IPS-NIHi11 (cell line): Measurements from ENCODE around the gene HSPB7.
"Not testable (repeated sequence)": the region's sequence is repeated elsewhere in the genome, so short reads cannot be mapped to it uniquely, and the experiment has no call there.

Source experiments
- DNase-seq: peaks from one replicate; pipeline ENCODE4 v3.0.0; 2012; ENCODE audit warnings: mixed read lengths, low spot score

The HSPB7 gene

DNA sequence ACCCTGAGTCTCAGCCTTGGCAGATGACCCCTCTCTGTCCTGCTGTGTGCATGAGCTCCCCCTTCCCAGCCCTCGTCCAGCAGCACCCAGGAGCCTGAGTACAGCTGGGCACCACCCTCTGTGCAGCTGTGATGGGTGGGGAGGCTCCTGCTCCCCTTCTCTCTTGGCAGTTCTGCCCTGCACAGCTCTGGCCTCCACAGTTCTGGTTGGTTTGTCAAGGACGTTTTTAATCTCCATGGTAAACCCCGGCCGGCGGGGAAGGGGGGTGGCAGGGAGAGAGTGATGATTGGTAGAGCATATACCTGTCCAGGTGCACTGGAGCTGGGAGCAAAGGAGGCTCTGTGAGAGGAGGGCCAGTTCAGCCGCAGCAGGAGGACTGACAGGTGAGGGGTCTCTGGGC lies 3.8 kb upstream of the HSPB7 start, which contains the start of gene CLCNKA:
Gene CLCNKA, plus strand, starts transcription at position 356 of the 400 bp plus-strand sequence. CDS start 584 bp downstream, outside the sequence.
- DNase-seq, result no peak

DNA sequence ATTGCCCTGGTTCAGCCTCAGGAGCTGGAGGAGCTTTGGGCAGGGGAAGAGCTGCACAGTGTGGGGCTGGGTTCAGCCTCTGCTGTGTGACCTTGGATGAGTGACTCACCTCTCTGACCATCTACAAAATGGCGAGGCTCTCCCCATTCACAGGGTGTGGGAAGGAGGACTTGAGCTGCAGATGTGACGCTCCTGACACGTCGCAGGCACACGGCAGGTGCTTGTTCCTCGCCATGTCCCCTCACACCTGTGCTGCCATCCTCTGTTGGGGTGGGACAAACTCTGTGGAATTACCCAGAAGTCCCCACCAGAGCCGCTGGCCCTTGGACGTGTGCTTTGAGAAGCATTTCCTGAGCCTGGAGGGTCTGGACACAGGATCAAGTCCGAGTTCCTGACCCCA lies 3.0 kb upstream of the HSPB7 start:
- DNase-seq, result not testable (repeated sequence)

DNA sequence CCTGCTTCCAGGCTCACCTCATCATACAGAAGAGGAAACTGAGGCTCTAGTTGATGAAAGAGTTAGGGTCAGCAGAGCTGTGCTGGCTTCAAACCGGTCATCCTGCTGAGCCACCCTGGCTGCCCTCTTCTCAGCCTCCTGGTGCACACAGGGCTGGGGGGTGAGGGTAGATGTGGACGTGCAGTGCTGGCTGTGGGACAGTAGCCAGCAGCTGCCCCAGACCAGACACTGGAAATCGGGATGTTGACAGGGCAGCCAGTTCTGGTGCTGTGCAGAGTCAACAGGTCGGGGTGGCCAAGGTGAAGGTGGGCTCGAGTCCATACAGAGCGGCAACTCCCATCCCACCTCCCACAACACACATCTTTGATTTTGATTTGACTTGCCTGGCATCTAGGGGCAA lies 2.5 kb upstream of the HSPB7 start:
- DNase-seq, result no peak

DNA sequence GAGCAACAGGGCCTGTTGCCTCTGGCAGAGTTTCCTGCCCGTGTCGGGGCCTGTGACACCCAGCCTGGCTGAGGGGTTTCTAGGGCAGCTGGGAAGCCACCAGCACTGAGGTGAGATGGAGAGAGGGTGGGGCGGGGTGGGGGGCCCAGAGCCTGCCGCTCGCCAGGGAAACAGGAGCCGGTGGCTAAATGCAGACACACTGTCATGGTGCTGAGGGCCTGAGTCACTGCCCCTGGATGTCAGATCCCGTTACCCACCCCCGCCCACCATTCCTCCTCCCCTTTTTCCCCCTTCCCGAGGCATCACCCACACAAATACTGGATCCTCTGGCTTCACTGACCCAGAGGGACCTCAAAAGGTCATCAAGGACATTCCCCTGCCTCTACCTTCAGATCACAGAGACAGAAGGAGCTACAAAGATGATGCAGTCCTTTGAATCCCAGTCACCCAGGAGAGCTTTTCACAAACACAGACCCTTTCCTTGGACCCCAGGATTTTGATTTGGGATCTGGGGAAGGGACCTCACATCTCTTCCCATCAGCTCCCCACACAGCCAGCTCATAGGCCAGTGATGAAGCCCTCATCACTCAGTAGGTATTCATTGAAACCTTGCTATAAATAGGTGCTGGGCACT lies 1.9 kb upstream of the HSPB7 start:
- DNase-seq, result no peak

DNA sequence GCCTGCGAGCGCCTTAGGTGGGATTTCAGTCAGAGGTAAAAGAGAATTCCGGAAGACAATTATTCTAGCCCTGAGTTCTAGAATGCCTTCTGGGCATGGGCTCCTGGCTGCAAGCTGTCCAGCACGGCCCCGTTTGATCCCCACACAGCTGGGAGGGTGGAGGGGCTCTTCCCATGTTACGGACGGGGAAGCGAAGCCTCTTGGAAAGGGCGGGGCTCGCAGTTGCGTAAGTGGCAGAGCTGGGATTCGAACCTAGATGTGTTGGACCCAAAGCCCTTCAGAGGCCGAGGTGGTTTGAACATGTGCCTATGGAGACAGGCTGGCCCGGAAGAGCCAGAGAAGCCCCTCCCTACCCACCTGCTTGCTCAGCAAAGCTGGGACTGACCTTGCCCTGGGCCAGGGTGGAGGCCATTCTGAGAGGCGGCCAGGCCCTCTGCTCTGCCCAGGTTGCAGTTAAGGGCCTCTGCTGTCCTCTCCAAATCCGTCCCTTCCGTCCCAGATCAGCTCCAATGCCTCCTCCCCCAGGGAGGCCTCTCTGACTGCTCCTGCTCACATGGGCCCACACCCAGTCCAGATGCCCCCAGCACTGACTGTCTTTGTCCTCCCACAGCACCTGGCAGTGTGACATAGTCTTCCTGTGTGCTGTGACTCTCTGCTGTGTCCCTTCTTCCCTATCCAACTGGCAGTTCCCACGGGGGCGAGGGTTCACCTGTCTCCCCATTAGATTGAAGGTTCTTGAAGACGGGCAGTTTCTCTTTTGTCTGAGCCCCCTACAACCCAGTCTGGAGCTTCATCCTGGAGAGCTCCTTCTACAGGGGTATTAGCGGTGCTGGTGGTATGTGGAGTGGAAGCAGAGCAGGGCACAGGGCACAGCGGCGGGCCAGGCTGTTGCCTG lies 1.2 kb upstream of the HSPB7 start:
- DNase-seq, result no peak

DNA sequence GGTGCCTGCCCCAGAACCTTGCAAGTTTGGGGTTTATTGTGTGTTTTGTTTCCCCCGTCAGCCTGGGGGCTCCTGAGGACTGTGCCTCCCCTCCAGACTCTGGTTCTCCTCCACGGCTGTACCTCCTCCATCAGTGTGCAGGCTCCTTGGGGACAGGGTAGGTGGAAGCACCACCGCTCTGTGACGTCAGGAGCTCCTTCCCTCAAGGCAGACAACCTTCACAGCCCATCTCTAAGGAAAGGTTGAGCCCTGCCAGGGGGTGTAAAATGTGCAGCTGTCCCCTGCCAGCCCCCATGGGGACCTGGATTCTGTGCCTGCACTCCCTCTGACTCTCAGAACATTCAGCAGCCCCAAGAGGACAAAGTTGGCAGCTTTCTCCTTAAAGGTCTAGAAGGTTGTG lies 465 bp upstream of the HSPB7 start:
- no peak for DNase-seq

DNA sequence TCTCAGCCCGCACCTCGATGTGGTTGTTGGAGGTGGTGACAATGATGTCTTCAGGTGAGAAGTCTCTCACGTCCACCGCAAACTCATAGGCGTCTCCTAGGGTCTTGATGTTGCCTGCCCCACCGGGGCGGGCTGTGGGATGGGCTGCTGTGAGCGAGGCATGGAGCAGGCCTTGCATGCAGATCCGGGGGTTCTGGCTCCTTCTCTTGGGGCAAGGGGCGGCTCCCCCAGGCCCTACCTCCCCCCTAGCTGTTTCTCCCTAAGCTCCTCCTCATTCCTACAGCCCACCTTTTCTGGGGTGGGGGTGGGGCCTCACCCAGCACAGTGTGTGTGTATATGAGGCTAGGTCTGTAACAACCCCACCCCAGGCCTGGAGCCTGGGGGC lies 775 bp downstream of the HSPB7 start:
- no peak for DNase-seq

DNA sequence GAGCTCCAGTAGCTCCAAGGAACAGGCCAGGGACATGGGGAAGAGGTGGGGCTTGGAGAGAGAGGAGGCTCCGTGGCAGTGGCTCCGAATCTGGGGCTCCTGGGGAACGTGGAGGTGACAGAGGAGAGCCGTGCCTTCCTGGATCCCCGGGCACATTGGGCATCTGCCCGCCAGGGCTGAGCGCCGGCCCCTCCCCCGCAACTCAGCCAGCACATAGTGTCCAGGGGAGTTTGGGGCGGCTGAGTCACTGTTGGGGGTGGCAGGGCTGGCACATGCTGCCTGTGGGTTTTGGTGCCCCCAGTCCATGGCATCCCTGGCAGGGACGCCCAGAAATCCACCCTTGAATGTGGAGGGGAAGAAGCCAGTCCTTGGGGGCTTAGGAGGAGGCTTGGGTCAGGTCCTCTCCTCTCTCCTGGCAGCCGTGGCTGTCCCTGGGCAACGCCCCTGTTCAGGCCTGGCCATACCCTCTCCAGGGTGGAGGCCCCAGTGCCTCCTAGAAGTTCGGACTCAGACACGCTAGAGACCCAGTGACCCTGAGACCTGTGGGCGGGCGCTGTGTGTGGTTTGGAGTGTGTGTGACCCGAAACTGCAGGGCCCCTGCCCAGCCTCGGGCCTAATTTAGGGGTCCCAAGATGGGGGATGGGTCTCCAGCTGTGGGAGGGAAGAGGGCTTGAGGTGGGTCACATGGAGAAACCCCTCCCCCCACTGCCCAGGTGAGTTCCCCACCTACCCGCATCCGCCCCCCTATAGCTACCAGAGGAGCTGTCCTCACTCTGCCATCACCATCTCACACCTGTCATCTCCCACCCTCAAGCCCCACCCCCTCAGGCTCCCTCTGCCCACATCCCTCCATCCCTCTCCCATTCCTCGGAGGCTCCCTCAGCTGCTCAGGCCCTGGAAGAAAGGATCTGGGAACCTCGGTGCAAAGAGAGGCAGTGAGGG lies 1.6 kb downstream of the HSPB7 start:
- DNase-seq, result no peak

DNA sequence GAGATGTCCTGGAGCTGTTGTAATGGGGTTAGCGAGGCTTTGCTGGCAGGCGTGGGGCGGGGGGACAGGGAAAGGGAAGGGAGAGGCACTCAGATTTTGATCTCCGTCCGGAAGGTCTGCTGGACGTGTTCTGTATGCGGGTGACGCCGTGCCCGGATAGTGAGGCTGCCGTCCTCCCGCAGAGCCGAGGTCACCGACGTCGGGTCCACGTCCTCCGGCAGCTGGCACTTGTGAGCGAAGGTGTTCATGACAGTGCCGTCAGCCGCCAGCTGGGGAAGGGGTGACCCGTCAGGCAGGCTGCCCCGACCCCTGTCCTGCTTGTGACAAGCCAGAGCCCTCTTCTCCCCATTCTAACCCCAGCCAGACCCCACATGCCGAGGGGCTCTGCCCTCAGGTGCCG lies 2.4 kb downstream of the HSPB7 start:
- DNase-seq, result no peak

DNA sequence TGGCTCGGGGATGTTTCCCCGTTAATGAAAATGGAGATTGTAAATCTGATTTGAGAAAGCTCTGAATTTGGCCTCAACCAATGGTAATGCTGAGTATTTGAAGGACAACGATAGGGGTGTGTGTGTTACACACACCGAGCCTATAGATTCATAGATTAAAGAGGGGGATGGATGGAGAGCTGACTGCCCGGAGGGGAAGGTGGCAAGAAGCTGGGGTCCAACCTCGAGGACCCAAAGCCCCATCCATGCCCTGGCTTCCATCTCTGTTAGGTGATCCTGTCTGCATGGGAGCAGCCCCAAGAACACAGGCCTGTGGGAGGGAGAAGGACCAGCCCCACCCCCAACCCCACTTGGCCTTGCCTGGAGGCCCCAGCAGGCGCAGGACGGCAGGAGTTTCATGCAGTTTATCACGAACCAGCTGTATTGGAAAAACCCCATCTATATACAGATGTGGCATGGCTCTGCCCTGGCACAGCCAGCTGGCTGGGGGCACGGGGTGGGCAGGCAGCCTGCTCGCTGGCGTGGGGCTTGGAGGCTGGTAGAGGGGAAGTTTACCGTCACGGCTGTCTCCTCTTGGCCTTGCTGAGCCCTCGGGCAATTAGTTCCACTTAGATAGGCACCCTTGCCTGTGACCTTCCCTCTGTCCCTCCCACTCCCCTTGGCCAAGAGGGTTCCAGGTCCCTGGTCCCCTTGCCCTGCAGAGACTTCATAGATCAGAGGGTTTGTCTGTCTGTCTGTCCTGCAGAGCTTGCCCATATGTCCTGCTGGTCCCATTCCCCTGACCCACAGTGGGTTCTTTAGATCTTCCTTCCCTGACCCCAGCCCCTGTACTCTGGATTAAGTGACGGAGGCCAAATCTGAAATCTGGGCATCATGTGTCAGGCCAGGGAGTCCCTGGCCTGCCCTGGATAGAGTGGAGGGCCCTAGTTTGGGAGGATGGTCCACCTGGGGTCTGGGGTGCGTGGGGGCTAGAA lies 3.0 kb downstream of the HSPB7 start:
- DNase-seq, result no peak

DNA sequence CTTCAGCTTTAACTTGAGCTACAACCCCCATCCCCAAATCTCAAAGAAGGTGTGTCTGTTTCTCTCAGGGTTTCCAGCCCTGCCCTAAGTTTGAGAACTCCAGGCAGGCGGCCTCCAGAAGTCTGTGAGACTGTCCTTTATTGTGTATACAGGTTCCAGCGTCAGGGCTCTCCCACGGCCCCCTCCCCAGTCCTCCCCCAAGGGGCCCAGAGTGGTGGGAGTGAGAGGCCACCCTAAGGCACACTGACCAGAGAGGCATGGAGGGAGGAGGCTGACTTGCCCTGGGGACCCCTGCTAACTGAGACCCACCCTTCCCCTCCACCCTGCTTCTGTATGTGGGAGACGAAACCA lies 4.0 kb downstream of the HSPB7 start:
- no peak for DNase-seq

DNA sequence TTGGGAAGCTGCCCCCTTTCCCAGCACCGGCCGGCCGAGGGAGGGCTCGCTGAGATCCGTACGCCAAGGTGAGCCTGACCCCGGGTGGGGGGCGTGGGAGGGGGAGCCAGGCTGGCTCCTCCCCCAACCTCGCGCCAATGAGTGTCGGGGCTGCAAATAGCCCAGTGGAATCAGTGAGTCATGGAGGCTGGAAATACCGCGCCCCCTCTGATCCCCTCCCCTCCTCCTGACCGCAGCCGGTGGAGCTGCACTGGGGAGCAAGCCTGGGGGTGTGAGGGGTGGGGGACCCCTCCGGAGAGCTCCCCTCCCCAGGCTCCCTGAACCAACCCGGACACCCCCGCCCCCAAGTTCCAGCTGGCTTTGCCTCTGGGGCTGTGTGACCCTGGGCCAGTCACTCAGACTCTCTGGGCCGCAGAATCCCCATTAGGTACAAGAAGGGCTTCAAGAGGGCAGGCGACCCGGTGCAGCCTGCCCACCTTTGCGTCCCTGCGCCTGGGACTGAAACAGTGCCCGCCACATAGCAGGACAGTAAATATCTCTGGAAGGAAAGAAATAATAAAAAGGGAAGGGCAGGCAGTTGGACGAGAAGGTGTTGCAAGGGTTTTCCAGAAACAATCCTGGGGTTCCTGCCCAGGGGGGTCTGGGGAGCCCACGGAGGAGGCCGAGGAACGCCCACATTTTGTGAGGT lies 4.5 kb downstream of the HSPB7 start:
- peak; percentile 84 for DNase-seq

DNA sequence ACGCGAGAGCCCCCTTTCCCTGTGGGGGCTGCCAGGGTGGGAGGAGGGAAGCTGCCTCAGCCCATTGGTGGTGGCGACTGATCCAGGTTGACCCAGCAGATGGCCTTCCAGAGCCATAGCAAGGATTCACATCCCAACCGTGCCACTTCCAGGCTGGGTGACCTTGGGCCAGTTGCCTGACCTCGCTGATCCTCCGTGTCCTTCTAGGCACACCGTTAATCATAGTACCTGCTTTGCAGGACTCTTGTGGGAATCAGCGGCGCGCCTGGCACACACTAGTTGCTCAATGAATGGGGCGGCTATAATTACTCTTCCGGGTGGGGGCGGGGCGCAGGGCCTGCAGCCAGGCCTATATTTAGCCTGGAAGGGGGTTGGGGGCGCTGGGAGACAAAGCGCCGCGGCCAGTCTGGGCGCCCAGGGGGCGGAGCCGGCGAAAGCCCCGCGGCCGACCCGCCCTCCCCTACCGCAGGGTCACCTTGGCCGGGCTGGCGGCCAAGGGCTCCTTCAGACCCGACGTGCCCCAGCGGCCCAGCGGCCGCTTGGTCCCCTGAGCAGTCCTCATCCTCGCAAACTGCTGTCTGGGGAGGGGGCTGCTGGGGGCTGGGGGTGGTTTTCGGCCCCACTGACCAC lies 5.1 kb downstream of the HSPB7 start:
- peak; percentile 92 for DNase-seq

DNA sequence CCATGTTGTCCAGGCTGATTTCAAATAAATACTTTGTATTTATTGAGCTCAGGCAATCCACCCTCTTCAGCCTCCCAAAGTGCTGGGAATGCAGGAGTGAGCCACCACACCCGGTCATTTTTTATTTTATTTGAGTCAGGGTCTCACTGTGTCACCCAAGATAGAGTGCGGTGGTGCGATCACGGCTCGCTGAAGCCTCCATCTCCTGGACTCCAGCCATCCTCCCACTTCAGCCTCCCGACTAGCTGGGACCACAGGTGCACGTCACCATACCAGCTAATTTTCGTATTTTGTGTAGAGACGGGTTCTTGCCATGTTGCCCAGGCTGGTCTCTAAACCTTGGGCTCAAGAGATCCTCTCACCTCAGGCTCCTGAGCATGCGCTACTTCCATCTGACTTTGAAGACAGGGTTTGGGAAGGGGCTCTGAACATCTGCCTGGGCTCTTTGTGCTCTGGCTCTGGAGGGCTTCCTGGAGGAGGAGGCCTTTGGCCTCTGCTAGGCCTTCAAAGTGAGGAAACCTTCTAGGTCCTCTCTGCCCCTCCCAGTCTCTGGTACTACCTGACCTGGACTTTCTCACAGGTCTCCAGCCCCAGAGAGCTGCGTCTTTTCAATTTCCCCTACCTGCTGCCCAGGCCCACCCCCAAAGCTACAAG lies 5.8 kb downstream of the HSPB7 start:
- DNase-seq, result peak; percentile 4

DNA sequence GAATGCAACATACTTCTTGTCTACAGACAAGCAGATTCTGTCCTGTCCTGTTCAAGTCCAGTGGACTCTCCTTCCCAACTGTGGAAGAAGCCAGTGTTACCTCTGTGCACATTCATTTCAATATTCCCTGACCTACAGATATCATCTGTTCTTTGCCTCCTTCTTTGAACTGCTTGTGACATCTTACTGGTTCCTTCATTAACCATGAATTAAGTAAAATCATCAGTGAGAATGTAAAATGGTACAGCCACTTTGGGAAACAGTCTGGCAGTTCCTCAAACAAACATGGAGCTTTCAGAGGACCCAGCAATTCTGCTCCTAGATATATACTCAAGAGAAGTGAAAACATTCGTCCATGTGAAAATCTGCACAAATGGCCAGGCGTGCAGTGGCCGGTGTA lies 7.0 kb downstream of the HSPB7 start:
- DNase-seq, result no peak

DNA sequence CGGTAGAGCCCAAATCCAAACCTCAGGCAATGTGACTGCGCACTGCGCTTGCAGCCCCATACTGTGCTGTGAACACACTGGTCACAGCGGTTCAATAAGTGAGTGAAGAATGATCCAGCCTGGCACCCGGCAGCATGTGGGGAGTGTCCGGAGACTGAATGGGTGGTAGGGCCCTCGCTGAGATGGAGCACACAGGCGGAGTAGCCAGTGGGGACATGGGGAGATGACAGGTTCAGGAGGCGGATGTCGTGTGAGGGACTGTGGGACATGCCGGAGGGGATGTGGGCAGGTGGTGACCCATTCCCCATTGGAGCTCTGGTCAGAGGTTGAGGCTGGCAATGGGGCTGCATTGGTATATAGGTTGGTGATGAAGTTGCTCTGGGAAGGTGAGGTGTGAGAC lies 8.2 kb downstream of the HSPB7 start:
- DNase-seq, result no peak

DNA sequence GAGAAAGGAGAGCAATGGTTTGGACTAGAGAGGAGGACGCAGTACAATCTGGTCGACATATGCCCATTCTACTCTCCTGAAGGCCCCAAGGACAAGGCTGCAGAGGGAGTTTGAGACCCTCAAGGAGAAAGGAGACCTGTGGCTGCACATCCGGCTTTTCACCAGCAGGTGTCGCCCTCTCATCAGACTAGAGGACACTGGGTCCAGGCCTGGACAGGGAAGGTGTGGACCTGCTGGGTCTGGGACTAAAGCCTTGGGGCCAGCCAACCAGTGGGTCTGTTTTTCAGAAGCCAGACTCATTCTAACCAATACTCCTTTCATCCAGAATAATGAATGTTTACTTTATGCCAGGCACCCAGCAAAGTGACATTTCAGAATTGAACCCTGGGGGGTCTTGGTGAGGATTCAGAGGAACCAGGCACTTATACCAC lies 8.8 kb downstream of the HSPB7 start:
- peak; percentile 84 for DNase-seq

DNA sequence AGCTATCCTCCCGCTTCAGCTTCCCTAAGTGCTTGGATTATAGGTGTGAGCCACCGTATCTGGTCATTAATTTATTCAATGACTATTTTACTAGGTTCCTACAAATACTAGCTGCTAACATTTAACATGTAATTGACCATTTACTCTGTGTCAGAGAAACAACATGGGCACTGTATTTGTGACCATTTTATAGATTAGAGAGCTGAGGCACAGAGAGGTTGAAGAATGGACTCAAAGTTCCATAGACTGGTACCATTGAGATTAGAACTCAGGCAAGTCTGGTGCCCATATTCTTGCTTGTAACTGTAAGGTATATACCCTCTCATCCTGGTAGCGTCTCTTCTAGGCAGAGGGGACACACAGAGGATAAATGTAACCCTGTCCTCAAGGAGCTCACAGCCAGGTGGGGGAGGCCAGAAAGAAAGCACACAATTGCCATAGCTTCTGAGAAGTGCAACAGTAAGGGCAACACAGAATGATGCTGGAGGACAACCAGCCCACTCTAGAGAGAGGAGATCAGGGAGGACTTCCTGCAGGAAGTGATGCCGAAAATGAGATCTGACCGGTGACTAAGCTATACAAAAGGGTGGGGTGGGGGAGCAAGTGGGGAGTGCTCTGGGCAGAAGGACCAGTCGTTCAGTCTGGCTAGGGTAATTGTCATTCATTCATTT lies 10.0 kb downstream of the HSPB7 start:
- DNase-seq, result no peak
